Type B pancreatic cell (in vitro differentiated cells): Measurements from ENCODE around the gene KLHL29. TPM values are rescaled to one million over a fixed set of nuclear protein-coding genes. Genes with fewer than 3 reads are reported as not detected.

Source experiments
- DNase-seq: peaks from one replicate; pipeline ENCODE4 v3.0.0; 2021; ENCODE audit warnings: mixed read lengths; ENCODE audit not compliant: unreplicated experiment; ENCODE audit errors: extremely low spot score
- H3K27ac Mint-ChIP-seq: 2 replicates; pipeline ENCODE4 v1.8.0; 2021; ENCODE audit warnings: mild to moderate bottlenecking, mixed read lengths
- H3K27me3 Mint-ChIP-seq: 2 replicates; pipeline ENCODE4 v1.8.0; 2021; ENCODE audit warnings: mixed read lengths
- H3K36me3 Mint-ChIP-seq: 2 replicates; pipeline ENCODE4 v1.8.0; 2021; ENCODE audit warnings: mixed read lengths
- H3K4me1 Mint-ChIP-seq: one replicate; pipeline ENCODE4 v1.8.0; 2021; ENCODE audit warnings: mixed read lengths; ENCODE audit not compliant: unreplicated experiment
- H3K4me3 Mint-ChIP-seq: 2 replicates; pipeline ENCODE4 v1.8.0; 2021; ENCODE audit warnings: mild to moderate bottlenecking, mixed read lengths
- H3K9me3 Mint-ChIP-seq: 2 replicates; pipeline ENCODE4 v1.8.0; 2021; ENCODE audit warnings: mixed read lengths
- CTCF ChIP-seq: fragments of 200-600 bp; sonication (generic); conservative IDR thresholded peaks from 2 replicates; pipeline ENCODE4 v1.5.0; 2021; ENCODE audit warnings: antibody characterized with exemption, mild to moderate bottlenecking
- total RNA-seq: library from RNA; stranded (reverse); gene quantifications from 2 replicates; pipeline ENCODE4 v1.2.1, GENCODE V29; 2021; ENCODE audit warnings: low replicate concordance

The KLHL29 gene
- total RNA-seq, 1 donor from 2014 or later: 24.1 TPM

- Mint-ChIP-seq H3K27ac (no peak overlapping the region), H3K27me3 (no peaks in the 10 kb centered on the region)
- no peak for TF ChIP-seq CTCF
Observed at GRCh38 chr2:23661276-23662050, 276.5 kb downstream of the KLHL29 start.

GRCh38 chr2:23662466-23662865 lies 277.5 kb downstream of the KLHL29 start:
- Mint-ChIP-seq H3K4me1 (peaks cover 9% of the 10 kb centered on the region), H3K4me3 (no peak overlapping the region), H3K9me3 (no peaks in the 10 kb centered on the region), H3K36me3 (peaks cover 3% of the 10 kb centered on the region), H3K27ac (no peak overlapping the region), H3K27me3 (no peaks in the 10 kb centered on the region)
- no peak for DNase-seq
- no peak for TF ChIP-seq CTCF

More at GRCh38 chr2:23661276-23662050, 276.5 kb downstream of the KLHL29 start:
- no peak for DNase-seq
- H3K36me3 Mint-ChIP-seq: no peaks in the 10 kb centered on the region
- H3K4me1 Mint-ChIP-seq: peaks cover 16% of the 10 kb centered on the region
- no peaks in the 10 kb centered on the region for H3K9me3 Mint-ChIP-seq
- no peak overlapping the region for H3K4me3 Mint-ChIP-seq

GRCh38 chr2:23662941-23663920 lies 278.3 kb downstream of the KLHL29 start:
- no peak for DNase-seq
- no peak overlapping the region for H3K4me3 Mint-ChIP-seq
- H3K4me1 Mint-ChIP-seq: peaks cover 9% of the 10 kb centered on the region
- H3K27ac Mint-ChIP-seq: no peak overlapping the region
- H3K27me3 Mint-ChIP-seq: no peaks in the 10 kb centered on the region
- no peak for TF ChIP-seq CTCF
- H3K9me3 Mint-ChIP-seq: no peaks in the 10 kb centered on the region
- peaks cover 3% of the 10 kb centered on the region for H3K36me3 Mint-ChIP-seq

- Mint-ChIP-seq H3K36me3 (peaks cover 3% of the 10 kb centered on the region), H3K9me3 (no peaks in the 10 kb centered on the region), H3K4me1 (no peaks in the 10 kb centered on the region), H3K4me3 (no peak overlapping the region), H3K27ac (no peak overlapping the region), H3K27me3 (no peaks in the 10 kb centered on the region)
- DNase-seq: no peak
- no peak for TF ChIP-seq CTCF
Observed at GRCh38 chr2:23664066-23664788, 279.2 kb downstream of the KLHL29 start.

- Mint-ChIP-seq H3K27me3 (no peaks in the 10 kb centered on the region), H3K9me3 (no peaks in the 10 kb centered on the region), H3K4me1 (peaks cover 9% of the 10 kb centered on the region), H3K4me3 (no peak overlapping the region), H3K27ac (no peak overlapping the region), H3K36me3 (peaks cover 3% of the 10 kb centered on the region)
- DNase-seq: no peak
- TF ChIP-seq CTCF: no peak
Observed at GRCh38 chr2:23666241-23666979, 281.4 kb downstream of the KLHL29 start.
